IPS DF 19.7 (cell line): ENCODE measurements around the gene VIL1.
A peak's percentile ranks its signal among the peaks of the same experiment; 100 is the strongest.

Experiments
- DNase-seq: peaks from one replicate; pipeline ENCODE4 v3.0.0-alpha.2; 2013; ENCODE audit warnings: low read depth, low spot score

Gene VIL1

DNA sequence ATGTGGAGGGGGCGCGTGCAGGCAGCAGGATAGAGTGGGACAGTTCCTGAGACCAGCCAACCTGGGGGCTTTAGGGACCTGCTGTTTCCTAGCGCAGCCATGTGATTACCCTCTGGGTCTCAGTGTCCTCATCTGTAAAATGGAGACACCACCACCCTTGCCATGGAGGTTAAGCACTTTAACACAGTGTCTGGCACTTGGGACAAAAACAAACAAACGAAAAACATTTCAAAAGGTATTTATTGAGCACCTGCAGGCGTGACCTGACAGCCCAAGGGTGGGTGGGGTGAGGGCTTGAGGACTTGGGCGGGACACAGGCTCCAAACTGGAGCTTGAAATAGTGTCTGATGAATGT lies 23.9 kb upstream of the VIL1 start:
- no peak for DNase-seq

- DNase-seq = no peak
Measured at GRCh38 chr2:218395456-218395825, 23.5 kb upstream of the VIL1 start.

- DNase-seq = peak; percentile 78
Measured at GRCh38 chr2:218395826-218396687, 22.9 kb upstream of the VIL1 start.

DNA sequence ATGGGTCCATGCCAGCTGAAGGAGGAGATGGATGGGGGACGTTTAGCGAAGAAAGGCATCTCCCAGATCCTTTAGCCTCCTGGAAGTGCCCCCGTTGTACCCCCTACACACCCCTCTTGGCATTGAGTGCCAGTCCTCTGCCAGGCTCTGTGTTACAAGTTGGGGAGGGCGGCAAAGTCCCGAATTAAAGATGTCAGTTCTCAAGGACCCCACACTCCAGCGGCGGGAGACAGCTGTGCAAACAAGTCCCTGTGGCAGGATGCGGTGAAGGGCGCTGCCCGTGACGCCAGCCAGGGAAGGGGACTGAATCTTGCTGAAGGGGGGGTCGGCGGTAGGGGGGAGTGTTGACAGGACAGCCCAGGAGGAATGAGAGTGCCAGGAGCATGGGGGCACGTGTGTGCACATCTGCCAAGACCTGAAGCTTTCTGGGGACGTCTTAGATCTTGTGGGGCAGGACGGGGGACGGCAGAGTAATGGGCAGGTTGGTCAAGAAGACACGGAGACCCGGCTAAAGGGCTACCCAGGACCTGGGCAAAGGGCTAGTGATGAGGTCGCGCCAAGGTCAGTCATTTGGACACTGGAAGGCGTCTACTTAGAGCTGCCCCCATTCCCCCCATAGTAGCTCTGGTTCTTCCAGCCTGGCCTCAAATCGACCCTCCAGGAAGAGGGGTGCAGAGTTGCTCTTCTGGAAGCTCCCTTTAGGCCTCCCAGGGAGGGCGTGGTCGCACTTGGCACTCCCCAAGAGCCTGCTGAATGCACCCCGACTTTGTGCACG lies 22.0 kb upstream of the VIL1 start:
- no peak for DNase-seq

GRCh38 chr2:218397463-218397819 lies 21.5 kb upstream of the VIL1 start:
- DNase-seq = no peak

DNA sequence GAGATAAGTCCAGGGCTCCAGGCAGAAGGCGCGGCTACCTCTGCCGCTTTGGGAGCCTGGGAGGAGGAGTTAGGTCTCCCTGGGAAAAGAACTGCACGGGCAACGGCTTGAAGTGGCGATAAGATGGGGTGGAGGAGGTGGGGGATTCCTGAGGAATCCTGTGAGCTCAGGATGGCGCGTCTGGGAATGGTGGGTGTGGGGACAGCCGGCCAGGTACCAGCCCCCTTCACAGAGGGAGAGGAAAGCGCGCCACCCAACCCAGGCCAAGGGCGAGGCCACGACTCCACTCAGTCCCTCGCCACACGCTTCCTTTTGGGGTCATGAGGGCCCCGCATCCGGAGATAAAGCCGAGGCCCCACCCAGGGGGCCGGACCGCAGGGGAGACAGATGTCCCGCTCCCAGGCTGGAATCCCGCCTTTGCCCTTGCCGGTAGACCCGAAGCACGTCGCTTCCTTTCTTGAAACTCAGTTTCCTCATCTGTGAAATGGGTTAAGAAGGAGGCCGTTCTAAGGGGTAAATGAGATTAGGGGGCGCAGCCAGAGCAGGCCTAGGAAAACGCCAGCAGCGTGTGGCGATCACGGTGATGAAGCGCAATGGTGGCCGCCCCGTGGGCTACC lies 21.0 kb upstream of the VIL1 start:
- no peak for DNase-seq

DNA sequence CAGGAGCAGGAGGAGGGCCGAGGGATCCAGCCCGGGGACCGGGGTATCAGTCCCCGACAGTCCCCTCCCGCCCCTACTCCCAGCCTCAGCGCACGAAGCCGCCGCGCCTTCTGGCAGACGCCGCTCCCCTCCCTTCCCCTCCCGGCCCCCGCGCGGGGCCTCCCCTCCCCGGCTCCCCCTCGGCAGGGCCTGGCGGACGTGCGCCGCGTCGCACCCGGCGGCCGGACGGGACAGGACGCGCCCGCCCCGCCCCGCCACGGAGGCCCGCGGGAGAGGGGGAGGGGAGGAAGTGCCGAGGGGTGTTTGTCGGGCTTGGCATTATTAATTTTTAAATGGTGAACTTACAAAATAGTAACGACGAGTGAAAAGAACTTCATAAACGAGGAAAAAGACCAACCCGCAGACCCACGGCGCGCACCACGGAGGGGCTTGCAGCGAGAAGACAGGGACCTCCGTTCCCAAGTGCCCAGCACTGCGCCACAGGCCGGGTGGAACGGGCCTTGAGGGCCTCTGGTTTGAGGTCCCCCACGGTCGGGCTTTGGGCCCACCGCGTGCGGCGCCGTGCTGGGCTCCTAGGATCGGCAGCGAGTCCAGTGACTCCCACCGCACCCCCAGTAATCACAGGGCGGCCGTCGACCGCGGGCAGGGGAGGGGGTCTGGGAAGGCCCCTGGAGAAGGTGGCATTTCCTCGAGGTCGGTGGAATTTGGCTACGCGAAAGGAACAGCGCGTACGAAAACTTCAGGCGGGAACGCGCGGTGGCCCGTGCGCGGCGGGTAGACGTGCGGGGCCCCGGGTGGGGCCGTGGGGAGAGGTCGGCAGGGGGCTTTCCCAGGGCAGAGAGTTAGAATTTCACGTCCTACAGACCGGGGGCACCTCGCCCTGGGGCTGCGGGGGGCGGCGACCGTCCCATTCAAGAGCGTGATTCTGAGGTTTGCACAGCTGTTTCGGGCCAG lies 20.2 kb upstream of the VIL1 start:
- DNase-seq = no peak

GRCh38 chr2:218399391-218400166 lies 19.3 kb upstream of the VIL1 start, which contains the start of gene CTDSP1:
Gene CTDSP1, plus strand, starts transcription at chr2:218399868. Its CDS starts 223 bp downstream, at chr2:218400091.
- peak; percentile 86 for DNase-seq

DNA sequence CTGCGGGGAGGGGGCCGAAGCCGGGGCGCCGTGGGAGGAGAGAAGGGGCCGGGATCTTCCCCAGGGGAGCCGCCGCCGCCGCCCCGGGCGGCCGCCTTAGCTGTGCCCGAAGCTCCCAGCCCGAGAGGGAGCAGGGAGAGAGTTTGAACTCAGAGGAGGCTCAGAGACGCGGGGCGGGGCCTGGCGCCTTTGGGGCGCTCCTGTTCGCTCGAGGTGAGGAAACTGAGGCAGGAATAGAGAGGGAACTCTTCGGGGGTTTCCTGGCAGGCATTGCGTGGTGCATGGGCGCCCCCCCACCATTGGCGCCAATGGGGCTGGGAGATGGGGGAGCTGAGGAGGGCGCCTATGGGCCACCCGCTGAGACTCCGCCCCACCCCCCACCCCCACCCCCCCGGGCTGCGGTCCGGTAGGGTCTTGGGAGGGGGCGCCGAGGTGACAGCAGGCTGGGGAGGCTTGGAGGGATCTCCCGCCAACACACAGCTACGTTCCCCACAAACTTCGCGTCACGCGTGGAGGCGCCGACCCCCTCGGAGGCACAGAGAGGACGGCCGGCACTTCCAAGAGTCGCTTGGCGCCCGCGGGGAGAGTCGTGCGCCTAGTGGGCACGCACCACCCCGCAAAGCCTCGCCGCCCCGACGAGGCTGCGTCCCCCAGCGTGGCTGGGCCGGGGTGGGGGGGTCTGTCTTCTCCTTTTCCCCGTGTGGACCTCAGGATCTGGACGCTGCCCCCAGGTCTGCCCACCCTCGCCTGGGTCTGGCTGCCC lies 18.6 kb upstream of the VIL1 start:
- DNase-seq = no peak

GRCh38 chr2:218400930-218401881 lies 17.7 kb upstream of the VIL1 start:
- DNase-seq = no peak

GRCh38 chr2:218401890-218402289 lies 17.0 kb upstream of the VIL1 start:
- no peak for DNase-seq

GRCh38 chr2:218402491-218402901 lies 16.4 kb upstream of the VIL1 start:
- no peak for DNase-seq

- no peak for DNase-seq
Measured at GRCh38 chr2:218402911-218403411, 16.0 kb upstream of the VIL1 start.

DNA sequence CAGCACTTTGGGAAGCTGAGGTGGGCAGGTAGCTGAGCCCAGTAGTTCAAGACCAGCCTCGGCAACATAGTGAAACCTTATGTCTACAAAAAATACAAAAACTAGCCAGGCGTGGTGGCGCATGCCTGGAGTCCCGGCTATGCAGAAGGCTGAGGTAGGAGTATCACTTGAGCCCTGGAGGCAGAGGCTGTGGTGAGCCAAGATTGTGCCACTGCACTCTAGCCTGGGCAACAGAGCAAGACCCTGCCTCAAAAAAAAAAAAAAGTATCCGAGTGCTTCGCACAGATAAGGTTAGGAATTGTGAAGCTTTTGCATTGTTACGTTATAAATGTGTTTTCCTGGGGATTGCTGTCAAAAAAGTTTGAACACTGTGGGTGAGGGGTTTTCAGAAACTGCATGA lies 15.1 kb upstream of the VIL1 start:
- no peak for DNase-seq

- no peak for DNase-seq
Measured at GRCh38 chr2:218404351-218405085, 14.4 kb upstream of the VIL1 start.

DNA sequence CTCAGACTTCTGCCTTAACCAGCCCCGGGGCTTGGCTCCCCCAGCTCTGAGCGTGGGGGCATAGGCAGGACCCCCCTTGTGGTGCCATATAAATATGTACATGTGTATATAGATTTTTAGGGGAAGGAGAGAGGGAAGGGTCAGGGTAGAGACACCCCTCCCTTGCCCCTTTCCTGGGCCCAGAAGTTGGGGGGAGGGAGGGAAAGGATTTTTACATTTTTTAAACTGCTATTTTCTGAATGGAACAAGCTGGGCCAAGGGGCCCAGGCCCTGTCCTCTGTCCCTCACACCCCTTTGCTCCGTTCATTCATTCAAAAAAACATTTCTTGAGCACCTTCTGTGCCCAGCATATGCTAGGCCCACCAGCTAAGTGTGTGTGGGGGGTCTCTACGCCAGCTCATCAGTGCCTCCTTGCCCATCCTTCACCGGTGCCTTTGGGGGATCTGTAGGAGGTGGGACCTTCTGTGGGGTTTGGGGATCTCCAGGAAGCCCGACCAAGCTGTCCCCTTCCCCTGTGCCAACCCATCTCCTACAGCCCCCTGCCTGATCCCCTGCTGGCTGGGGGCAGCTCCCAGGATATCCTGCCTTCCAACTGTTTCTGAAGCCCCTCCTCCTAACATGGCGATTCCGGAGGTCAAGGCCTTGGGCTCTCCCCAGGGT lies 13.7 kb upstream of the VIL1 start:
- DNase-seq = no peak

DNA sequence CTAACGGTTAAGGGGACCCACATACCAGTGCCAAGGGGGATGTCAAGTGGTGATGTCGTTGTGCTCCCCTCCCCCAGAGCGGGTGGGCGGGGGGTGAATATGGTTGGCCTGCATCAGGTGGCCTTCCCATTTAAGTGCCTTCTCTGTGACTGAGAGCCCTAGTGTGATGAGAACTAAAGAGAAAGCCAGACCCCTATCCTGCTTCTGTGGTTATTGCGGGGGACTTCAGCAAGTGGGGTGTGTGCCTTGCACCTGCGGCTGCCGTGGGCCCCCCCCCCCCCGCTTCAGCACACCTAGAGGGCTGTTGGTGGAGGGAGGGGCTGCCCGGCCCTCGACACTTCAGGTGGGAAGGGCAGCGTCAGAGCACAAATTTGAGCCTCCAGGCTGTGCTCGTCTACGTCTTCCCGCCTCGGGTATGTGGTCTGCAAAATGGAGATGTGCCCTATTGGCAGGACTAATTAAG lies 13.1 kb upstream of the VIL1 start:
- no peak for DNase-seq
